H9 (cell line): ENCODE data around the gene MIEF2. TPM values are rescaled to one million over a fixed set of nuclear protein-coding genes. Genes with fewer than 3 reads are reported as not detected.

Source experiments
- DNase-seq: peaks from one replicate; pipeline ENCODE4 v3.0.0-alpha.2; 2017
- H2AFZ ChIP-seq: one replicate; pipeline ENCODE4 v1.6.1; 2013; ENCODE audit warnings: mild to moderate bottlenecking, low read length, control low read depth, moderate library complexity
- H2AK5ac ChIP-seq: 2 replicates; pipeline ENCODE4 v1.6.1; 2013; ENCODE audit warnings: low read length, control low read depth, mixed read lengths; ENCODE audit not compliant: insufficient read length
- H2BK120ac ChIP-seq: one replicate; pipeline ENCODE4 v1.6.1; 2013; ENCODE audit warnings: low read depth, mild to moderate bottlenecking, low read length, control low read depth, inconsistent platforms; ENCODE audit not compliant: poor library complexity, severe bottlenecking
- H2BK12ac ChIP-seq: 2 replicates; pipeline ENCODE4 v1.6.1; 2013; ENCODE audit warnings: low read length, control low read depth, mixed read lengths, low read depth; ENCODE audit not compliant: insufficient read length
- H2BK15ac ChIP-seq: 2 replicates; pipeline ENCODE4 v1.6.1; 2013; ENCODE audit warnings: low read depth, low read length, control low read depth
- H2BK20ac ChIP-seq: one replicate; pipeline ENCODE4 v1.6.1; 2013; ENCODE audit warnings: low read depth, mild to moderate bottlenecking, low read length, control low read depth, inconsistent platforms; ENCODE audit not compliant: poor library complexity, severe bottlenecking
- H2BK5ac ChIP-seq: 2 replicates; pipeline ENCODE4 v1.6.1; 2013; ENCODE audit warnings: low read length, control low read depth, mixed read lengths; ENCODE audit not compliant: insufficient read length
- H3K14ac ChIP-seq: 2 replicates; pipeline ENCODE4 v1.6.1; 2013; ENCODE audit warnings: low read length, control low read depth; ENCODE audit not compliant: insufficient read depth
- H3K18ac ChIP-seq: 2 replicates; pipeline ENCODE4 v1.6.1; 2013; ENCODE audit warnings: low read depth, mild to moderate bottlenecking, mixed read lengths, low read length, control low read depth; ENCODE audit not compliant: insufficient read length
- H3K23ac ChIP-seq: 2 replicates; pipeline ENCODE4 v1.6.1; 2013; ENCODE audit warnings: low read length, control low read depth, mixed read lengths, low read depth; ENCODE audit not compliant: insufficient read length
- H3K23me2 ChIP-seq: 2 replicates; pipeline ENCODE4 v1.6.1; 2013; ENCODE audit warnings: low read depth, mild to moderate bottlenecking, mixed read lengths, low read length, control low read depth; ENCODE audit not compliant: insufficient read length, poor library complexity, severe bottlenecking
- H3K27ac ChIP-seq: 2 replicates; pipeline ENCODE4 v1.5.1; 2013; ENCODE audit warnings: low read length, control low read depth, mixed read lengths, low read depth; ENCODE audit not compliant: insufficient read length
- H3K27me3 ChIP-seq: 2 replicates; pipeline ENCODE4 v1.6.1; 2013; ENCODE audit warnings: low read length, control low read depth, inconsistent platforms; ENCODE audit not compliant: insufficient read depth
- H3K4ac ChIP-seq: 2 replicates; pipeline ENCODE4 v1.6.1; 2013; ENCODE audit warnings: low read depth, mild to moderate bottlenecking, control low read depth, inconsistent platforms, low read length, moderate library complexity
- H3K4me1 ChIP-seq: 2 replicates; pipeline ENCODE4 v1.6.1; 2013; ENCODE audit warnings: low read length, control low read depth, inconsistent platforms; ENCODE audit not compliant: insufficient read depth
- H3K4me2 ChIP-seq: 2 replicates; pipeline ENCODE4 v1.6.1; 2013; ENCODE audit warnings: low read length, control low read depth, mixed read lengths; ENCODE audit not compliant: insufficient read length, insufficient read depth
- H3K56ac ChIP-seq: 2 replicates; pipeline ENCODE4 v1.6.1; 2013; ENCODE audit warnings: low read depth, mild to moderate bottlenecking, mixed read lengths, low read length, control low read depth; ENCODE audit not compliant: insufficient read length
- H3K79me1 ChIP-seq: 2 replicates; pipeline ENCODE4 v1.6.1; 2013; ENCODE audit warnings: low read depth, mild to moderate bottlenecking, moderate library complexity, low read length, control low read depth, inconsistent platforms; ENCODE audit not compliant: insufficient read depth, poor library complexity, severe bottlenecking
- H3K79me2 ChIP-seq: 2 replicates; pipeline ENCODE4 v1.6.1; 2013; ENCODE audit warnings: low read length, control low read depth, inconsistent platforms; ENCODE audit not compliant: insufficient read depth
- H3K9ac ChIP-seq: 2 replicates; pipeline ENCODE4 v1.6.1; 2013; ENCODE audit warnings: low read length, control low read depth, mixed read lengths; ENCODE audit not compliant: insufficient read length; ENCODE audit errors: extremely low read depth
- H3K9me3 ChIP-seq: one replicate; pipeline ENCODE4 v1.6.1; 2013; ENCODE audit warnings: low read depth, low read length, inconsistent platforms; ENCODE audit not compliant: control insufficient read depth
- H3T11ph ChIP-seq: one replicate; pipeline ENCODE4 v1.6.1; 2013; ENCODE audit warnings: mild to moderate bottlenecking, low read length, control low read depth, inconsistent platforms
- H4K20me1 ChIP-seq: one replicate; pipeline ENCODE4 v1.6.1; 2013; ENCODE audit not compliant: control insufficient read depth, insufficient read length, insufficient read depth
- H4K5ac ChIP-seq: 2 replicates; pipeline ENCODE4 v1.6.1; 2013; ENCODE audit warnings: low read depth, mild to moderate bottlenecking, mixed read lengths, low read length, control low read depth; ENCODE audit not compliant: insufficient read length
- H4K8ac ChIP-seq: replicated peaks from 2 replicates; pipeline ENCODE4 v1.6.1; 2013; ENCODE audit warnings: low read length, control low read depth, mixed read lengths, low read depth; ENCODE audit not compliant: insufficient read length
- H4K91ac ChIP-seq: 2 replicates; pipeline ENCODE4 v1.6.1; 2013; ENCODE audit warnings: low read depth, mild to moderate bottlenecking, moderate library complexity, mixed read lengths, low read length, control low read depth; ENCODE audit not compliant: insufficient read length
- H3K27ac Mint-ChIP-seq, 3 experiments: 2 replicates in 2 of 3; 3 replicates in 1 of 3; pipeline ENCODE4 v1.8.0; 2020 to 2021; ENCODE audit warnings: mixed read lengths in 3 of 3, mild to moderate bottlenecking in 1 of 3, moderate library complexity in 1 of 3
- H3K27me3 Mint-ChIP-seq: 2 replicates; pipeline ENCODE4 v1.8.0; 2021; ENCODE audit warnings: low read depth, mild to moderate bottlenecking, moderate library complexity, mixed read lengths
- H3K36me3 Mint-ChIP-seq, 3 experiments: 2 replicates in 2 of 3; 3 replicates in 1 of 3; pipeline ENCODE4 v1.8.0; 2020 to 2021; ENCODE audit warnings: low read depth in 3 of 3, mixed read lengths in 3 of 3; ENCODE audit not compliant: insufficient read depth in 1 of 3
- H3K4me1 Mint-ChIP-seq, 2 experiments: 2 replicates each; pipeline ENCODE4 v1.8.0; 2020; ENCODE audit warnings: mixed read lengths in 2 of 2
- H3K4me3 Mint-ChIP-seq, 2 experiments: 2 replicates in 1 of 2; 3 replicates in 1 of 2; pipeline ENCODE4 v1.8.0; 2020 to 2021; ENCODE audit warnings: mild to moderate bottlenecking in 2 of 2, mixed read lengths in 2 of 2, moderate library complexity in 1 of 2
- H3K9me3 Mint-ChIP-seq, 2 experiments: 2 replicates in 1 of 2; 3 replicates in 1 of 2; pipeline ENCODE4 v1.8.0; 2020; ENCODE audit warnings: mild to moderate bottlenecking in 2 of 2, mixed read lengths in 2 of 2, moderate library complexity in 1 of 2
- WGBS: extraction: QIAGEN DNeasy Blood & Tissue Kit; methylation state at CpG from one replicate; pipeline ENCODE4 v1.1.7; 2013; ENCODE audit warnings: missing lambda C conversion rate, low lambda C conversion rate, mixed read lengths; ENCODE audit not compliant: insufficient read length; ENCODE audit errors: extremely low coverage; 5-methylcytosine and 5-hydroxymethylcytosine counted together
- total RNA-seq: library from RNA; stranded (reverse); gene quantifications from 2 replicates; pipeline ENCODE4 v1.2.1, GENCODE V29; 2021
- TF ChIP-seq, protein P1 (sequence below): fragments of 200-600 bp; sonication (generic); conservative IDR thresholded peaks from 3 replicates; pipeline ENCODE4 v1.8.0; 2021; ENCODE audit warnings: antibody characterized with exemption, mild to moderate bottlenecking

The MIEF2 gene
- total RNA-seq, 1 experiment from 2014 or later: 10.3 TPM

DNA sequence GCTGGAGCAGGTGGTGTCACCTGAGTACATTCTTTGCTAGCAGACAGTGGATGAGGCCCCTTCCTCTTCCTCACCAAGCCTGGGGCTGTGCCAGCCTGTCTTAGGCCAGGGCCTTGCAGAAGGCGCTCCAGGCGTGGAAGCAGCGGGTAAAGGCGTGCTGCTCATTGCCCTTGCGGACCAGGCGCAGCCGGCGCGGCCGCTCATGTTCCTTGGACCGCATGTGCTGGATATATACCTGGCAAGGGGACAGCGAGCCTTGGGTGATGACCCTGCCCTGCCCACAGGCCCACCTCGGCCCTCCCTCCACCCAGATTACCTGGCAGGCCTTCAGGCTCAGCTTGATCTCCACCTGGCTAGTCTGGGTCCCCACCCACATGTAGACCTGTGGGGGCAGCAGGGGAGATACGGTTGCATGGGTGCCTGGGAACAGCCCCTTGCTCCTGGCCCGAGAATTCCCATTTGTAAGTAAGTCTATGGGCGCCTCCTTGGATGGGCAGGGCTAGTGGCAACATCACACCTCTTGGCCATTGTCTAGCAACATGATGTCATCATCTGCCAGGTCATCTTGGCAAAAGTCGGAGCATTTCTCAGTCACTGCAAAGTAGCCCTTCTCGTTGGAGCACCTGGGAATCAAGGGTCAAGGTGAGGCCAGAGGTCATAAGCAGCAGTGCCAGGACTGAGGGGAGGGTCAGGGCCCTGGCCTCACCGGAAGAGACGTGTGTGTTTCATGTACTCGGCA is 15.3 kb upstream of the MIEF2 start:
- TF ChIP-seq, protein P1, sequence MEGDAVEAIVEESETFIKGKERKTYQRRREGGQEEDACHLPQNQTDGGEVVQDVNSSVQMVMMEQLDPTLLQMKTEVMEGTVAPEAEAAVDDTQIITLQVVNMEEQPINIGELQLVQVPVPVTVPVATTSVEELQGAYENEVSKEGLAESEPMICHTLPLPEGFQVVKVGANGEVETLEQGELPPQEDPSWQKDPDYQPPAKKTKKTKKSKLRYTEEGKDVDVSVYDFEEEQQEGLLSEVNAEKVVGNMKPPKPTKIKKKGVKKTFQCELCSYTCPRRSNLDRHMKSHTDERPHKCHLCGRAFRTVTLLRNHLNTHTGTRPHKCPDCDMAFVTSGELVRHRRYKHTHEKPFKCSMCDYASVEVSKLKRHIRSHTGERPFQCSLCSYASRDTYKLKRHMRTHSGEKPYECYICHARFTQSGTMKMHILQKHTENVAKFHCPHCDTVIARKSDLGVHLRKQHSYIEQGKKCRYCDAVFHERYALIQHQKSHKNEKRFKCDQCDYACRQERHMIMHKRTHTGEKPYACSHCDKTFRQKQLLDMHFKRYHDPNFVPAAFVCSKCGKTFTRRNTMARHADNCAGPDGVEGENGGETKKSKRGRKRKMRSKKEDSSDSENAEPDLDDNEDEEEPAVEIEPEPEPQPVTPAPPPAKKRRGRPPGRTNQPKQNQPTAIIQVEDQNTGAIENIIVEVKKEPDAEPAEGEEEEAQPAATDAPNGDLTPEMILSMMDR: no peak
- Histone ChIP-seq H2BK15ac (no peak overlapping the region), H3K79me2 (no peaks in the 10 kb centered on the region), H3T11ph (no peak overlapping the region), H4K20me1 (peaks cover 3% of the 10 kb centered on the region), H3K4me1 (peaks cover 3% of the 10 kb centered on the region; the same call in 1 of the 2 replicates), H3K4me2 (no peak overlapping the region), H3K9ac (no peak overlapping the region), H3K27ac (no peak overlapping the region), H3K4ac (no peak overlapping the region), H2BK20ac (no peak overlapping the region), H2AK5ac (no peak overlapping the region), H3K27me3 (no peaks in the 10 kb centered on the region), H2BK12ac (no peak overlapping the region), H3K79me1 (no peaks in the 10 kb centered on the region), H4K5ac (no peak overlapping the region), H4K91ac (no peak overlapping the region), H2AFZ (no peak overlapping the region), H2BK120ac (no peak overlapping the region), H3K56ac (no peak overlapping the region), H3K18ac (no peak overlapping the region), H3K9me3 (no peaks in the 10 kb centered on the region), H3K14ac (no peak overlapping the region), H3K23me2 (no peaks in the 10 kb centered on the region), H4K8ac (no peak overlapping the region), H2BK5ac (no peak overlapping the region), H3K23ac (no peak overlapping the region)
- Mint-ChIP-seq H3K36me3 (peaks cover 13 to 81% (median 65%) of the 10 kb centered on the region in 3 experiments; a peak in 6 of 7 replicates), H3K9me3 (no peaks in the 10 kb centered on the region; a peak in 1 of 5 replicates), H3K4me3 (no peak overlapping the region), H3K27ac (peak overlapping the region in 1 of 3 experiments; percentile 91; a peak in 1 of 7 replicates), H3K27me3 (no peaks in the 10 kb centered on the region; the same call in 1 of the 2 replicates), H3K4me1 (peaks cover 13 to 25% of the 10 kb centered on the region in 2 experiments)
- DNase-seq: no peak
- no CpG with 5 or more reads among the region's 21 CpGs for WGBS
